Measurements from ENCODE around the gene ANKRD55.
"Not testable (repeated sequence)": the region's sequence is repeated elsewhere in the genome, so short reads cannot be mapped to it uniquely, and the experiment has no call there.

GRCh38 chr5:56203936-56204335 is 29.2 kb downstream of the ANKRD55 start:
- TF ChIP-seq CTCF (conservative IDR thresholded peaks at IDR 0.05); EZH2 (IDR thresholded peaks at IDR 0.05; ENCODE audit: low read depth): not testable (repeated sequence)

All from PC-9 (cell line).